GM04503 (cell line): Measurements from ENCODE around the gene TAF1C.

Experiments
- DNase-seq: peaks from one replicate; pipeline ENCODE4 v3.0.0-alpha.2; 2012; ENCODE audit warnings: low read depth

Gene TAF1C

GRCh38 chr16:84182680-84183571, 3.9 kb downstream of the TAF1C start:
- no peak for DNase-seq

- DNase-seq, result no peak
These were observed 4.8 kb downstream of the TAF1C start for GRCh38 chr16:84182104-84182503.

GRCh38 chr16:84181144-84181915, 5.5 kb downstream of the TAF1C start:
- no peak for DNase-seq

- DNase-seq, result no peak
These were observed 6.2 kb downstream of the TAF1C start for GRCh38 chr16:84180519-84181140.

GRCh38 chr16:84179612-84180320, 7.1 kb downstream of the TAF1C start:
- DNase-seq, result no peak

GRCh38 chr16:84178892-84179611, 7.8 kb downstream of the TAF1C start:
- DNase-seq, result no peak

- no peak for DNase-seq
These were observed 8.6 kb downstream of the TAF1C start for GRCh38 chr16:84178146-84178765.

- no peak for DNase-seq
These were observed 9.2 kb downstream of the TAF1C start for GRCh38 chr16:84177741-84178073.

GRCh38 chr16:84176192-84177053, 10.4 kb downstream of the TAF1C start:
- no peak for DNase-seq

- DNase-seq, result no peak
These were observed 11.3 kb downstream of the TAF1C start for GRCh38 chr16:84175350-84176081.

GRCh38 chr16:84174396-84174795, 12.5 kb downstream of the TAF1C start:
- no peak for DNase-seq

GRCh38 chr16:84169765-84170310, 17.0 kb downstream of the TAF1C start:
- DNase-seq, result no peak

GRCh38 chr16:84166796-84167695, 19.8 kb downstream of the TAF1C start:
- no peak for DNase-seq

GRCh38 chr16:84165746-84166145, 21.1 kb downstream of the TAF1C start:
- no peak for DNase-seq

GRCh38 chr16:84161801-84162200, 25.1 kb downstream of the TAF1C start:
- no peak for DNase-seq

GRCh38 chr16:84161037-84161436, 25.8 kb downstream of the TAF1C start:
- DNase-seq, result no peak

- DNase-seq, result no peak
These were observed 27.1 kb downstream of the TAF1C start for GRCh38 chr16:84159800-84160199.

GRCh38 chr16:84159007-84159406, 27.9 kb downstream of the TAF1C start:
- no peak for DNase-seq
